HL-60/S4 treated with retinoic acid at 250 ng/mL for 4 days and 3 days (cell line): ENCODE data around the gene SORCS1.

ENCODE experiments used
- in situ Hi-C: fragments of 300-500 bp; cut with MboI; formaldehyde crosslinking; loops from 2 replicates; pipeline ENCODE4 v1.7.0; 2022; ENCODE audit warnings: low sequenced_read_pairs

Gene SORCS1

DNA sequence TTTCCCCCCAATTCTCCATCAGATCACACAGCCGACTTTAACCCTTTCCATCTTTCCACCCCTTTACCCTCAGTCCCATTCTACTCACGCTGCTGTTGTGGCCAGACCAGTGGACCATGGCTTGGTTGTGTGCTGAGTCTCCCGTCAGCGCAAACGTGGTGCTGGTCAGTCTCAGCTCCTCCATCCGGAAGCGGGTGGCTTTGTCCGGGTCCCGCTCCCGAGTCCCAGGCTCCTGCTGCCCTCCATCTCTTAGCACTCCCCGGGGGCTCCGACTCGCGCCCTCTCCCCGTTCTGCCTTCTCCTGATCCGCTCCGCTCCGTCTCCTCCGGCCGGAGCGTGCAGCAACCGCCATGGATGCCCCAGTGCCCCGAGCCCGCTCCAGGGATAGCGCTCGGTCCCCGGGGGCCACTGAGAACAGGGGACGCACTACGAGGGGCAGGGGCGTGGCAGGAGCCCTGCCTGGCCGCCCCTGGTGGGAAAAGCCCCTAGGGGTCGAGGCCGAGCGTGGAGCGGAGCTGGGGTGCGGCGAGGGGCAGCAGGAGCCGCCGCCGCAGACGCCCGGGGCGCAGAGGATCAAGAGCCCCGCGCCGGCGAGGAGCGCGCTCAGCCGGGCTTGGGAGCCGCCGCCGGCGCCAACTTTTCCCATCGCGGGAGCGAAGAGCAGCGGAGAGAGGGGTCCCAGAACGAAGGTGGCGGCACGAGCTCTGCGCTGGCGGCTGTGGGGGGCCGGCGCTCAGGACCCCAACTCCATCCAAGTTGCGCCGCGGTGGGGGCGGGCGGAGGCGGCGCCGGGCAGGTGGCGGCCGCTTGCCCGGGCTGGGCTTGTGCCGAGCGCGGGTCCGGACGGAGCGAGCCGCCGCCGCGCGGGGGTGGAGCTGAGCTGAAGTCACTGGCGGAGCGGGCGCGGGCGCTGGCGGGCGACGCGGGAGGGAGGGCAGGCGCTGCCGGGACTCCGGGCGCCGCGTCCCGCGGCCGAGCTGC lies at the start of gene SORCS1:
Gene SORCS1, minus strand, starts transcription at position 826 of the 981 bp plus-strand sequence.
- in situ Hi-C loops, result no loop called here

DNA sequence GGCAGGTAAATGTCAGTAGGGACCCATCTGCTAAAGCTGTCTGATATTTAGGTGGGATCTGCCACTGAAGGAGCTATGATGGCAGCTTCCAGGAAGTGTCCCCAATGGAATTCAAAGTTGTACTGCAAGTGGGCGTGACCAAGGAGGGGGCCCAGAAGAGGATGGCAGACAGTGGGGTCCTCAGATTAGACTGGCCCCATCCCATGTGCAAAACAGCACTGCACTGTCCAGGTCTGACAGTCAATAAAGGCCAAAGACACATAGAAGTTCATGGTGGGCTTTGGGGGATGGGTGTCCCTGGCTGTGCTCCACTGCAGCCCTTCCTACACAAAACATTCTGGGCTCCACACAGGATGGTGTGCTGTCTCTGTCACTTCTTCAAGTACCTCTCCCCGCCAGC lies 49.8 kb upstream of the SORCS1 start:
- in situ Hi-C loops, result no loop called here

DNA sequence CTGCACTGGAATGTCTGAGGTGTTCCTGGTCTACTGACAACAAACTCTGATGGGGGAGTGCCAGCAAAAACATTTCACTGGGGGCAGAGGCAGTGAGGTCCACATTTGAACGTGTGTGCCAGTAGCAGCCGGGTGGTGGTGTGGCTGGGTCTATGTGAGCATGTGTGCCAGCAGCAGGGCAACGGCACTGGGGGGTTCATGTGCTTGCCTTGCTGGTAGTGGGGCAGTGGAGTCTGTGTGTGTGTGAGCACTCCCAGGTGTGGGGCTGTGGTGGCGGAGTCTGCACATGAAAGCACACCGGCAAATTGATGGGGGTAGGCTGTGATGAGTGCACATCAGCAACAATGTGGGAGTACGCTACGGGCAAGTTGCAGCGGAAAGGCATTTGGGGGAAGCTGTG lies 49.4 kb upstream of the SORCS1 start:
- in situ Hi-C loops, result no loop called here

DNA sequence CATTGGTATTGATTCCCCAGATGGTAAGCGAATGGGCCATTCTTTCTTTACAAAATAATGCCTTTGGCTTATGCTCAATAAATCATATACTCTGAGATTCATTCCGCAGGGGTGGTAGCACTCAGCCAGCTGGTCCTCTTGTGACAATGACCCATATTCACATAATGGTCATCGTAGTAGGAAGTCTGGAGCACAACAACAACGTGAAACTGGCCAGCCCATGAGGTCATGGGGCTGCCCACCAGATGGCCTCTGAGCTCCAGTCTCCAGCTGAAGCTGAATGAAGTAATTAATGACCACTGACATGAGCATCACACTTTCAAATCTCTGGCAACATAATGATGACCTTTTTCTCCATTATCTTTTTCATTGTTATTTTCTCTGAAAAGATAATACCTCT lies 42.3 kb upstream of the SORCS1 start:
- in situ Hi-C loops, result no loop called here

DNA sequence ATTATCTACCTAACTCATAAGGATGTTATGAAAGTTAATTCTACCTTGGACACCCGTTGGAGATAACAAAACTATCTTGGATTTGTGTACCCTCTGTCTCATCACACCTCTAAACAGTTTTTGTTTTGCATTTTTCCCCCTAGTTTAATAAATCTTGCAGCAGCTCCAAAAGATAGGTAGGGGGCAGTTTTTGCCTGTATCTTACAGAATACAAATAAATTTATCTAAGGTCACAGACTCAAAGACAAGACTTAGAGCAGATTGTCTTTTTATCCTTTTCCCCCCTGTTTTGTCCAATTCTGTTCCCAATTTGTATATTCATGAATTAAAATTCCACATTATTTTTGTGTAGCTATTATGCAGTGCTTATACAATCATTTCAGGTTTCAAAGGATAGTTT lies 5.0 kb upstream of the SORCS1 start:
- in situ Hi-C loops, result no loop called here

DNA sequence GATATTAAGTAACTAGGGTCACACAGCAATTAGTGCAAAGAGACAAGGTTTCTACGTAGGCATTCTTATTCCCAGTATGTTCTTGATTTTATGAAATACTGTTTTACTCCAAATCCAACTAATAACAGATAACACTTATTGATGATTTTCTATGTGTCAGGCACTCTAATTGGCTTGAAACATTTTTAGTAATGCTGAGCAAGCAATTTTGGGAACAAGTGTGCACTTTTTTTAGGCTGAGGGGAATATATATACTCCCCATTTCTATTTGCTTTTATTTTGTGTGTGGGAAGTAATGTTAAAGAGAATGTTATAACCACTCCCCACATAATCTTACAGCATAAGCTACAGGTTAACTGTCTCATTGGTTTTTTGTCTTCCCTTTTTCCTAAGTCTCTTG lies 4.2 kb upstream of the SORCS1 start:
- in situ Hi-C loops, result no loop called here

DNA sequence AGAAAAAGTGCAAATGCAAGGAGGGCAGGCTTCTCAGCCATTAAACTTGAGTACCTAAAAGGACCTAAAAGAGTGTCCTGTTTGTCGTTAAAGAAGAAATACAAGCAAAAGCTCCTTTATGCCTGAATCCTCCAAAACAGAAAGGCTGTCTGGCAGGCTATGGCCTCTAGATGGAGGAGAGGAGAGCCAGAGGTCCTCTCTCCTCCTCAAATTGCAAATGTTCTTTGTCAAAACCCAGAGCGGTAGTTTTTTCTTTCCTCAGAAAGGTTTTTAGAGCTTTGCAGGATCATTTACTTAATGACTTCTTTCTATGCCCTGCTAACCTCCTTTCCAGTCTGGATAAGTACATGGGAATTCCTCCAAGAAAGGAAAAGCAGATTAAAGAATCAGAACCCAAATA lies 1.9 kb upstream of the SORCS1 start:
- in situ Hi-C loops, result no loop called here

DNA sequence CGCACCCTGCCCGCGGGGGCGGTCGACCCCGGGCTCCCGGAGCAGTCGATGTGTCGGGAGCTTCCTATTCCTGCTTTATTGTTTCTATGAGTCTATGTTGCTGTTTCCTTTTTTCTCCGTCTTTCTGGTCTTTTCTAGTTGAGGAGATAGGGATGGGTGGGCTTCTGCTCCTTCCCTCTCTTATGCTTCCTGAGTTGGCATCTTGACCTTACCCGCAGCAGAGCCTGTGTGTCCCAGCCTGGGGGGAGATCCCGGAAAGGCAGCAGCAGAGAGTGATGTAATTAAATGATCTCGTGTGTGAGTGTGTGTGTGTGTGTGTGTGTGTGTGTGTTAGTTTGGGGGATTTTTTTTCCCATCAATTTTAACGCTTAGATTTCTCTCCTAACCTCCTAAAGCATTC lies 486 bp upstream of the SORCS1 start:
- in situ Hi-C loops, result no loop called here

DNA sequence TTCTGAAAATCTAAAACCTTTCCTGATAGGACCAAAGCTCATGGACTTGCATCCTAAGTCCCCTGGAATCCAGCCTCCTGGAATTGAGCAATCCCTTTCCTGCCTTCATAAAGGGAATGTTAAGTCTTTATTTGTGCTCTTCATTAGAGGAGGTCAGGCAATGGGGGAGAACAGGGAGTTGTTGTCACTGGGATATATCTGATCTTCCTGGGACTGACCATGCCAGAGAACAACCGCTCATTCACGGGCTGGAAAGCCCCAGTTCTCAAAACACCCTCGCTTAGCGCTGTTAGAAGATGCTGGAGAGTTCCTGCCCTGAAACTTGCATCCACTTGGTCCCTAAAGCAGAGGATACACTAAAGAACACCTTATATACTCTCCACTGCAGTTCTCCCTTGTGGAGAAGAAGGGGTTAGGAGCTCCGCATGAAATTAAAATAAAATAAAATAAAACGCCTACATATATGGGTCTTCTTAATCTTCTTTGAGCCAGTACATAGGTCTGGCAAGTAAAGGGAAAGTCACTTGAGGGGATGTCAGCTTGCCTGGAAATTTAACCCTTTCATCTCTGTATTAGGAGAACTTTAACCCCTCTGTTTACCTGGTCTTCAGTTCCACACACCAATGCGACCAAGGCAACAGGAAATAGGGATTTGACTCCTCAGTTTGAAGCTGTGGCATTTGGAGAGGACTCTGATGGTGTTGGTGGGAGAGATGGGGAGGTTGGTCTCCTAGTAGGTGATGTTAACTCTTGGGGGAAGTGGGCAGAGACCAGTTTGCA lies 1.2 kb downstream of the SORCS1 start:
- in situ Hi-C loops, result no loop called here

DNA sequence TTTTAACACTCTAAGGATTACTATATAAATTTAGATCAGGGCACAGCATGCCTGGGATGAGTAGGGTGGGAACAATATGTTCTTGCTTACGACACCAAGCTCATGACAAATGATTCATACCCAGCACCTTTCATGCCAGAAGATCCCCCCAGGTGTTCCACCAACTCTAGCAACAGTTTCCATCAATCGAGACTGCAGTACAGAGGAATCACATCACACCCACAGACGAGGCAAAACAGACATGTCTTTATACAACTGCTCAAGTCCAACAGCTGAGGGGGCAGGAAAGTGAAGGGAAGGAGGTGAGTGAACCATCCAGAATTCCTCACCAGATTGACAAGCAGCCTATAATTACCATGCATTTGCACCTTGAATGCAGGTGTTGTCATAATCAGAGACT lies 3.6 kb downstream of the SORCS1 start:
- in situ Hi-C loops, result no loop called here

DNA sequence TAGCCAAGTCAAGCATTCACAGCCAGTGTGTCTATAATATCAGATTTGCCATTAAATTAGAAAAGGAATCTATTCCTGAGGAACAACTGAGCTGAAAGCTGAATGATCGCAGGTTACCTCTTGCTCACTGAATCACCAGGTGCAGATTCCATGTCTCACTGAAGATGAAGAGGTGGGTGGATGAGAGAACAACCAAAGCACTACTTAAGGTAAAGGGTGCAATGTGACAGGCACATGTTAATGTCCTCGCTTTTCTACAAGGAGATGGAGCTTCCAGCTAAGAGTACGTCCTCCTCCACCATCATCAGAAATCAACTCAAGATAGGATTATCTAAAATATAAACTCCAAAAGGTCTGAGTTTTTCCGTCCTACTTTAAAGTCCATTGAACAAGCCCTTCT lies 4.6 kb downstream of the SORCS1 start:
- in situ Hi-C loops, result no loop called here

DNA sequence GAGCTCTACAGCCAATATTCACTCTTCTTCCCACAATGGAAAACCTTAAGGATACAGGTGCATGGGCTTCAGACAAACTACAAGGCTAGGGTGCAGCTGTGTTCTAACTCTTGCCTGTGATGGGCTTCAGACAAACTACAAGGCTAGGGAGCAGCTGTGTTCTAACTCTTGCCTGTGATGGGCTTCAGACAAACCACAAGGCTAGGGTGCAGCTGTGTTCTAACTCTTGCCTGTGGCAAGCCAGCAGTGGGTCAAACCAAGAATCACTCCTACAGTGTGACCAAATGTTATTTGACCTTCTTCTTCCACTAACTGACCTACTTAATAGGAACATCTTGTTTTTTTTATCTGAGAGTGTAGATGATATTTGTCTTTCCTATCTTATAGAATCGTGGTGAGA lies 7.4 kb downstream of the SORCS1 start:
- in situ Hi-C loops, result no loop called here

DNA sequence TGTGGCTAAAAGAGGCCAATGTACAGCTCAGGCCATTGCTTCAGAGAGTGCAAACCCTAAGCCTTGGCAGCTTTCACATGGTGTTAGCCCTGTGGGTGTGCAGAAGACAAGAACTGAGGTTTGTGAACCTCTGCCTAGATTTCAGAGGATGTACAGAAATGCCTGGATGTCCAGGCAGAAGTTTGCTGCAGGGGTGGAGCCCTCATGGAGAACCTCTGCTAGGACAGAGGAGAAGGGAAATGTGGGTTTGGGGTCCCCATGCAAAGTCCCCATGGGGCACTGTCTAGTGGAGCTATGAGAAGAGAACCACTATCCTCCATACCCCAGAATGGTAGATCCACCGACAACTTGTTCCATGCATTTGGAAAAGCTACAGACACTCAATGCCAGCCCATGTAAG lies 12.4 kb downstream of the SORCS1 start:
- in situ Hi-C loops, result no loop called here

DNA sequence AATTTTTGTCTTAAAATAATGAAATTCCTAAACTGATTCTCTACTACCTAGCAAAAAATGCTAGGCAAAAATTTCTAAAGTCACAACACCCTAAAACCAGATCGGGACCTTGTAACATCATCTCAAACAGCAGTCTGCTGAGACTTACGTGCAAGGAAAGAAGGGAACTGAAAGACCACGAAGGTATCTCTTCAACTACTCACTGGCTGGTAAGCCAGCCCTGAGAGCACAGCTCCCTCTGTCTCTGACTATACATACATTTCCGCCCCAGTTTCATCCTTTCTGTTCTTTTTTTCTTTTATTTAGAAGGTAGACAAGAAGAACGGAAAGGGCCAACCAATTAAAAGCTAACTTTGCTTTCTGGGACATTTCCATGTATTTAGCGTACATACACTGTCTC lies 15.6 kb downstream of the SORCS1 start:
- in situ Hi-C loops, result no loop called here

DNA sequence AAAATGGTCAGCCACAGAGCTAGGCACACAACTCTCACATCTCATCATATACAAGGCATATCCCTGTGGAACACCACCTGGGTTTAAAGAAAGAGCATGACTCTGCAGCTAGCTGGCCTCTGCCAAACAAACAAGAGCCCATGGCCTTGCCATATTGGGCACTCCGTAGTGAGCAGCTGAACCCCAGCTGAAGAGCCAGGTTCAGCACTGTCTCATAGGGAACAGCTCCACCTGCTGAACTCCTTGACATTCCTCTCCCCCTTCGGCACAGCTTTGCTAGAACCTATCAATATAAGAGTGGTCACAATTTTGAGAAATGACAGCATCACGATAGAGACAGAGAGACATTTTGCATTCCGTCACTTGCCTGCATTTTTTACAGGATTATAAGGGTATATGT lies 20.0 kb downstream of the SORCS1 start:
- in situ Hi-C loops, result no loop called here

DNA sequence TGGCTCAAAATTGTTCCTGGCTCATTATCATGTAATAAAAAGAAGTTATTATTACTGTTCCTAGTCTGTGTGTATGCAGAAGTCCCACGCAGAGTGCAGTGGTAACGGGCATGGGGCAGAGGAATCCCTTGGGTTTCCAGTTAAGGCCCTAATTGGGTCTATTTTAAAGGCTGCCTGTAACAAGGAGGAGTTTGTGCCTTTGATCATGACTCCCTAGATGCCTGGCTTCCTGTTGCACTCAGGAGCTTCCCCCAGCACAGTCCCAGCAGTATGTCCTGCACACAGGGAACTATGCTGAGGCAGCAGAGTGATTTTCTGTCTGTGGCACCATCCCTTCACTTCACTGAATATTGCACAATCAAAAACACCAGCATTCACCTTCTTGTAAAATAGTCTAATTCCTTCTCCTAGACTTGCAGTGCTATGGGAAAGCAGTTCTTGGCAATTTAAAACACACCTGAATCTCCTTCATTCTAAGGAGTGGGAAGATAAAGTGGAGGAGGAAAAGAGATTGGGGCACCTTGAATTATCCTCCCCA lies 22.9 kb downstream of the SORCS1 start:
- in situ Hi-C loops, result no loop called here

DNA sequence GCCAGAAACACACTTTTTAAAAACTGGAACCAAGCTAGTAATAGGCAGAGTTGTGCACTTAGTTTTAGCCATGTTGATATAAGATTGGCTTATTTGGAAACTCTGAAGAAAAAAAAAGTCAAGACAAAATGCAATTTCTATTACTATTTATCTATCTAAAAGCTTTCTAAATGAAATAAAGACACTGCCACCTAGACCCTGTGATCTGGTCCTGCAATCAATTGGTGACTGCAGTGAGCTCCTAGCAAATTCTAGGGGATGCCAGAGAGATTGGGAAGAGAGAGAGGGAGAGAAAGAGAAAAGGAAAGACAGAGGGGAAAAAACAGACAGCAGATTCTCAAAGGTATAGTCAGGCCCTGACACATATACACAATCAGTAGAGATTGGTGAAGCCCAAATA lies 25.3 kb downstream of the SORCS1 start:
- in situ Hi-C loops, result no loop called here

DNA sequence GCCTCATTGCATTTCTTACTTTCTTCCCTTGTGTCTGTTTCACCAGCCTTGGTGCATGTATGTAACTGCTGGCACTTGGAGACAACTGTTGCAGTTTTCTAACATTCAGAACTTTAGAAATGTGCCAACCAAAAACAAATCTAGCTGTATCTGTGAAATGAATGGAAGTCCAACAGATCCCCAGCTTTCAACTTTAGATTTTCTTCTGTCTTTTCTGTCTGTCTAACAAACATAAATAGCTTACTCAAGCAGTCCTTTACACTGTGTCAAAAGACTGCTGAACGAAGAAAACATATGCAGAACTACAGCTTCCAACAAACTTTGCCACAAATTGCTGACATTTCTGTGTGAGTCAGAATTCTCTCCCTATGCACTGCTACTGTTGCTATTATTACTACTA lies 30.9 kb downstream of the SORCS1 start:
- in situ Hi-C loops, result no loop called here

DNA sequence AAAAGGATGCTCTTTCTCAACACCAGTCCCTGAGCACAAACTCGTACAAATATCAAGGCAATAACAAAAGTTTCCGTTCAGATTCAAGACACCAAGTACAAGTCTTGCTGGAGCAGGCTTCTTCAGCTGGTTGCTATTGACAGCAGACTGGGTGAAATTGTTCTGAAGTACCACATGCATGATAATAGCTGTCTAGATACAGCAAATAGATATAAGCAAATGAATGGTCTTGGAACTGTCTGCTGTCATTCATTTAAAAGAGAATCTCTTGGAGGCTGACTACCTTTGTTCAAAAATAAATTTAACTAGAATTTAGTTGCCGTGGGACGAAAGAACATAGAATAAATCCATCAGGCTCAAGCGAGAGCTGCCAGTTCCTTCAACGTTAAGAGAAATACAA lies 35.5 kb downstream of the SORCS1 start:
- in situ Hi-C loops, result no loop called here

DNA sequence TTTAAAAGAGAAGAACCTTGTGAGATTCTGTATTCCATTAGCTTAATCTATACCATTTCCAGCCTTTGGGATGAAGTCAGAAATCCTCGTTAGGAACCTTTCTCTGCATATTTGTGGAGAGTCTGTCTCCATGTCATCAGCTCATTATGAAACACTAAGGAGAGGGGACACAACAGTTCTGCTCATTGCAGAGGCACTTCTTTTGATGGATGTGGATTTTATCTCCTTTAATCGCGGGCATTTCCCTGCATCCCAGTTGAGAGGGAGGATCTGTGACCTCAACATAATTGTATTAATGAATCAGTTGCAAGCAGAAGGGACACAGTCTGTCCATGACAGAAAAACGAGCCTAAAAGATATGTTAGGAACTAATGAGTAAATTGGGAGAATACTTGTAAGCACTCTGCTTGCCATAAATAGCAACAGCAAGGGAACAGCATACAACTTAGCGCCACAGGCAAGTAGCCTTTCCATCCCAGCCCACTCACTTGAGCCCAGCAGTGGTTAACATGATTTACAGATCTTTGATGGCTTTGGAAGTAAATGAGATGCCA lies 37.9 kb downstream of the SORCS1 start:
- in situ Hi-C loops, result no loop called here

DNA sequence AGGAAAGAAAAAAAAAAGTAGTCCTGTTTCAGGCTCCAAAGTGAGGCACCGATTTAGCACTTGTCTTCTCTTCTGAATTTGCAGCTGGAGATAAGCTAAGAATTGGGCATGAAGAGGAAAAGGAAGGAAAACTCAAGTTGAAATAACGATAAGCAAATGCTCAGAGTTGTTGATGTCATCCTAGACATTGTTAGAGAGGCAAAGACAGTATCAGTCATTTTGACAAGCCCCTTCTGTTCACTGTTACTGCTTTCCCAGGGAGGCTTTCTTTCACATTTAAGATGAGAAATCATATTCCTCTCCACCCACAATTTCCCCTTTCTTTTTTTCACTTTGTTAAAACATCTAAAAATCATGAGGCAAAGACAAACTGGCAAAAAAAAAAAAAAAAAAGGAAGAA lies 41.8 kb downstream of the SORCS1 start:
- in situ Hi-C loops, result no loop called here

DNA sequence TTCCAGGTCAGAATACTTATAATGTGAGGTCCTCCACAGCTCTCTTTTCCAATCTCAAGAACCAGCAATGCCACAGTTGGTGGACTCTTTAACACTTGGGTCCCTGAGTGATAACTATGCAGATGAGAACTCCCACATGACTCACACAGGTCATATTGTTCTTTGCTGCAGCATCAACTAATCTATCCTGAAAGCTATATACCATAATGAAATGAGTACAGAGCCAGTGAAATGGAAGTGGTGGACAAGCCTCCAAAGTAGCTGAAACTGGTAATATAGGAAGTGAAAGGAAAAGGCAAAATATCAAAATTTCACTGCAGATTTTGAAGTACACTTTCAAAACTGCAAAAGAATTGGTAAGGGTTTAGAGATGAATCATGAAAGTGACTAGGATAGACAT lies 45.6 kb downstream of the SORCS1 start:
- in situ Hi-C loops, result no loop called here
